HepG2 (cell line): ENCODE results near the gene RIF1. TPM values are rescaled to one million over a fixed set of nuclear protein-coding genes. Genes with fewer than 3 reads are reported as not detected.

Experiments
- ATAC-seq: fragments of 200-7000 bp; cut with Tn5 transposase; 3 replicates; pipeline ENCODE4 v1.9.1; 2020; ENCODE audit warnings: mild to moderate bottlenecking, moderate library complexity
- BruUV-seq: library from RNA; stranded (reverse); fragments of 400-500 nt; replicated peaks from 2 replicates; lab custom pipeline; 2021; lab: Mats Ljungman, UMichigan
- CTCF ChIA-PET: fragments of 300-600 bp; formaldehyde crosslinking; extraction: SDS; loops from one replicate; lab custom pipeline; 2021; ENCODE audit warnings: low total read pairs, inconsistent platforms, low intra/inter-chr PET ratio; lab: Yijun Ruan, JAX
- POLR2A ChIA-PET: fragments of 350-600 bp; sonication (Branson Sonifier 250); formaldehyde crosslinking; loops from one replicate; lab custom pipeline; 2020; ENCODE audit warnings: antibody characterized with exemption, inconsistent platforms; lab: Yijun Ruan, JAX
- DNase-seq: peaks from one replicate; pipeline ENCODE4 v3.0.0-alpha.2; 2015; ENCODE audit warnings: low spot score
- FAIRE-seq: peaks from 3 replicates; lab custom pipeline; 2011; peaks lifted over from hg19 to GRCh38; lab: Jason Lieb, UNC
- H2AFZ ChIP-seq: one replicate; pipeline ENCODE4 v1.6.1; 2011; ENCODE audit warnings: low read length, inconsistent platforms
- H3K27ac ChIP-seq: fragments of 300-600 bp; 3 replicates; pipeline ENCODE4 v1.8.0; 2011; ENCODE audit warnings: mixed run types, mild to moderate bottlenecking, mixed read lengths, low read length, inconsistent platforms; ENCODE audit not compliant: insufficient read depth; ENCODE audit errors: extremely low read length
- H3K27me3 ChIP-seq, 2 experiments: fragments of 200-600 bp in 1 of 2; 2 replicates in 1 of 2; 3 replicates in 1 of 2; pipeline versions ENCODE4 v1.6.0 to v1.8.0; 2011; ENCODE audit warnings: low read length in 2 of 2, mild to moderate bottlenecking in 2 of 2, moderate library complexity in 2 of 2, inconsistent platforms in 1 of 2; ENCODE audit not compliant: insufficient read depth in 2 of 2, control insufficient read depth in 1 of 2
- H3K36me3 ChIP-seq, 2 experiments: fragments of 200-600 bp in 1 of 2; replicated peaks in 1 of 2; 2 replicates in 1 of 2; 3 replicates in 1 of 2; pipeline versions ENCODE4 v1.5.1 to v1.8.0; 2011; ENCODE audit warnings: low read length in 2 of 2, inconsistent platforms in 1 of 2; ENCODE audit not compliant: insufficient read depth in 2 of 2, control insufficient read depth in 1 of 2
- H3K4me1 ChIP-seq: 2 replicates; pipeline ENCODE4 v1.5.1; 2012; ENCODE audit warnings: low read length, inconsistent platforms; ENCODE audit not compliant: insufficient read depth
- H3K4me2 ChIP-seq: 2 replicates; pipeline ENCODE4 v1.6.0; 2011; ENCODE audit warnings: low read depth, low read length, inconsistent platforms
- H3K4me3 ChIP-seq, 3 experiments: fragments of 200-600 bp in 1 of 3; sonication (generic), shearing (Covaris generic) in 1 of 3; replicated peaks in 1 of 3; 2 replicates each; pipeline ENCODE4 v1.5.1; 2011 to 2016; ENCODE audit warnings: low read length in 3 of 3, inconsistent platforms in 2 of 3, low read depth in 2 of 3, mild to moderate bottlenecking in 2 of 3, control low read depth in 1 of 3, mixed read lengths in 1 of 3; ENCODE audit not compliant: insufficient read depth in 1 of 3
- H3K79me2 ChIP-seq: one replicate; pipeline ENCODE4 v1.6.1; 2011; ENCODE audit warnings: low read length, inconsistent platforms; ENCODE audit not compliant: insufficient read depth
- H3K9ac ChIP-seq: 2 replicates; pipeline ENCODE4 v1.6.0; 2011; ENCODE audit warnings: mild to moderate bottlenecking, low read depth, low read length, inconsistent platforms; ENCODE audit not compliant: insufficient read depth
- H3K9me3 ChIP-seq: 2 replicates; pipeline ENCODE4 v1.5.1; 2012; ENCODE audit warnings: mild to moderate bottlenecking, low read length
- H4K20me1 ChIP-seq: 2 replicates; pipeline ENCODE4 v1.6.0; 2011; ENCODE audit warnings: inconsistent platforms, mild to moderate bottlenecking, low read length, moderate library complexity; ENCODE audit not compliant: insufficient read depth
- AGO1 ChIP-seq: fragments of 200-400 bp; formaldehyde crosslinking; IDR thresholded peaks from 2 replicates; pipeline ENCODE4 v1.6.1; 2017; ENCODE audit warnings: mild to moderate bottlenecking, low read depth, low read length, moderate library complexity; ENCODE audit not compliant: poor library complexity, severe bottlenecking
- ARID2 ChIP-seq: sonication (generic); formaldehyde crosslinking; IDR thresholded peaks from 2 replicates; pipeline ENCODE4 v1.8.1; 2022; ENCODE audit warnings: mild to moderate bottlenecking, missing genetic modification reagents, borderline replicate concordance
- FIP1L1 ChIP-seq: fragments of 200-400 bp; formaldehyde crosslinking; IDR thresholded peaks from 2 replicates; pipeline ENCODE4 v1.6.1; 2018; ENCODE audit warnings: low read depth, mild to moderate bottlenecking, low read length, moderate library complexity, borderline replicate concordance; ENCODE audit not compliant: insufficient read depth
- FOXA1 ChIP-seq, 2 experiments: fragments of 450-650 bp in 1 of 2; sonication (generic) in 1 of 2; formaldehyde crosslinking in 1 of 2; IDR thresholded peaks; 2 replicates each; pipeline versions ENCODE4 v1.4.0 to v1.6.1; 2016 to 2020; ENCODE audit warnings: missing genetic modification reagents in 1 of 2
- GMEB2 ChIP-seq: IDR thresholded peaks from 2 replicates; pipeline ENCODE4 v1.6.1; 2016; ENCODE audit warnings: missing biosample characterization, missing genetic modification reagents, low read depth
- HDAC1 ChIP-seq: sonication (generic); formaldehyde crosslinking; IDR thresholded peaks from 2 replicates; pipeline ENCODE4 v1.5.1; 2020; ENCODE audit warnings: mild to moderate bottlenecking, missing genetic modification reagents
- HMG20B ChIP-seq: conservative IDR thresholded peaks from 2 replicates; pipeline ENCODE4 v1.6.1; 2016; ENCODE audit warnings: missing genetic modification reagents, missing compliant biosample characterization
- HNRNPUL1 ChIP-seq: fragments of 200-400 bp; formaldehyde crosslinking; IDR thresholded peaks from 2 replicates; pipeline ENCODE4 v1.6.1; 2017; ENCODE audit warnings: low read depth, mild to moderate bottlenecking, low read length, moderate library complexity
- IKZF4 ChIP-seq: sonication (generic); formaldehyde crosslinking; IDR thresholded peaks from 2 replicates; pipeline ENCODE4 v1.5.1; 2020; ENCODE audit warnings: borderline replicate concordance, mild to moderate bottlenecking, low read depth, missing genetic modification reagents; ENCODE audit errors: not compliant biosample characterization
- KLF12 ChIP-seq: sonication (generic); formaldehyde crosslinking; IDR thresholded peaks from 2 replicates; pipeline ENCODE4 v1.4.0; 2020; ENCODE audit warnings: missing genetic modification reagents, borderline replicate concordance
- NFKBIZ ChIP-seq: IDR thresholded peaks from 2 replicates; pipeline ENCODE4 v1.6.1; 2018; ENCODE audit warnings: missing genetic modification reagents, missing compliant biosample characterization
- PAWR ChIP-seq: sonication (generic); formaldehyde crosslinking; IDR thresholded peaks from 2 replicates; pipeline ENCODE4 v1.4.0; 2020; ENCODE audit warnings: missing genetic modification reagents, mild to moderate bottlenecking, borderline replicate concordance
- PRPF4 ChIP-seq: fragments of 200-400 bp; formaldehyde crosslinking; IDR thresholded peaks from 2 replicates; pipeline ENCODE4 v1.6.1; 2016; ENCODE audit warnings: low read length, low read depth; ENCODE audit not compliant: poor library complexity, severe bottlenecking
- RARA ChIP-seq: IDR thresholded peaks from 2 replicates; pipeline ENCODE4 v1.6.1; 2016; ENCODE audit warnings: missing genetic modification reagents, missing compliant biosample characterization
- TFAP4 ChIP-seq: sonication (generic); IDR thresholded peaks from 2 replicates; pipeline ENCODE4 v1.6.1; 2016; ENCODE audit warnings: low read depth, borderline replicate concordance
- ZBTB7B ChIP-seq: sonication (generic); formaldehyde crosslinking; IDR thresholded peaks from 2 replicates; pipeline ENCODE4 v1.4.0; 2020; ENCODE audit warnings: missing genetic modification reagents
- ZNF713 ChIP-seq: sonication (generic); formaldehyde crosslinking; IDR thresholded peaks from 2 replicates; pipeline ENCODE4 v1.4.0; 2020; ENCODE audit warnings: mild to moderate bottlenecking, missing genetic modification reagents
- WGBS: methylation state at CpG from one replicate; pipeline ENCODE4 v1.1.6; 2017; ENCODE audit warnings: low lambda C conversion rate; 5-methylcytosine and 5-hydroxymethylcytosine counted together
- in situ Hi-C: cut with HindIII; loops from 2 replicates; pipeline ENCODE4 v1.10.0; 2017; ENCODE audit warnings: low pct_unique_long_range_greater_than_20kb; ENCODE audit not compliant: extremely low pct_ligation_motif_present
- intact Hi-C: fragments of 100-400 bp; cut with micrococcal nuclease; formaldehyde crosslinking; loops from one replicate; pipeline ENCODE4 v1.10.0; 2022; ENCODE audit not compliant: unreplicated experiment
- polyA plus RNA-seq, 8 experiments: library from polyadenylated mRNA; depleted of rRNA in 3 of 8; stranded (reverse) in 7 of 8; unstranded in 1 of 8; fragments of >200 nt; fragmentation: Illumina TruSeq in 4 of 8; extraction: Trizol in 4 of 8; gene quantifications; 2 replicates each; pipeline versions ENCODE4 v1.2.1 to v1.2.3, GENCODE V29; 2011 to 2016; ENCODE audit warnings: low read depth in 4 of 8, missing spikeins in 1 of 8, mixed read lengths in 1 of 8; ENCODE audit not compliant: insufficient read depth in 1 of 8
- total RNA-seq, 5 experiments: library from RNA; depleted of rRNA; stranded (reverse); fragments of >200 nt; fragmentation: Illumina TruSeq; extraction: Trizol; gene quantifications; 2 replicates each; pipeline ENCODE4 v1.2.3, GENCODE V29; 2016; ENCODE audit warnings: low read depth in 1 of 5

Gene RIF1
- total and polyA plus RNA-seq, 2 of the 13 experiments (the other 11 are each of a cell fraction or from before 2014, with no cell fraction given): 12.1 to 73.6 TPM

- no peak for TF ChIP-seq HNRNPUL1
- TF ChIP-seq FIP1L1: no peak
- no peak for TF ChIP-seq TFAP4
- TF ChIP-seq NFKBIZ (CRISPR knock-in tag): no peak
- no peak for TF ChIP-seq PRPF4
- TF ChIP-seq ARID2 (CRISPR knock-in tag): no peak
- TF ChIP-seq HDAC1 (CRISPR knock-in tag): no peak
- TF ChIP-seq ZBTB7B (CRISPR knock-in tag): no peak
- no peak for TF ChIP-seq RARA
- no peak for TF ChIP-seq KLF12 (CRISPR knock-in tag)
- TF ChIP-seq, all 625 proteins: peak for 0
These were observed 96.5 kb downstream of the RIF1 start (continued) for GRCh38 chr2:151506170-151506569.

- in situ Hi-C loops: no loop called here
- no peak overlapping the region for H3K9ac ChIP-seq
- no peaks in the 10 kb centered on the region for H3K36me3 ChIP-seq
- DNase-seq (no peak), ATAC-seq (peak; percentile 37; the same call in 2 of the 3 replicates), FAIRE-seq (no peak)
- TF ChIP-seq GMEB2 (CRISPR knock-in tag) (no peak), IKZF4 (CRISPR knock-in tag) (no peak), AGO1 (no peak), ZNF713 (CRISPR knock-in tag) (no peak), HMG20B (CRISPR knock-in tag) (no peak), FOXA1 (IDR thresholded peaks at IDR 0.05) (no peak), FOXA1 (CRISPR knock-in tag; IDR thresholded peaks at IDR 0.05) (no peak), PAWR (no peak)
- H3K27ac ChIP-seq: no peak overlapping the region
- H3K27me3 ChIP-seq: no peaks in the 10 kb centered on the region
- 92% methylated on average over 2 of the region's 3 CpGs for WGBS
- ChIA-PET CTCF (no interaction called here), POLR2A (no interaction called here)
- no peak overlapping the region for H3K4me2 ChIP-seq
- H2AFZ ChIP-seq: no peak overlapping the region
- H3K4me3 ChIP-seq: no peak overlapping the region
- intact Hi-C loops: no loop called here
- H3K79me2 ChIP-seq: no peaks in the 10 kb centered on the region
- H4K20me1 ChIP-seq: no peaks in the 10 kb centered on the region
- no peaks in the 10 kb centered on the region for H3K4me1 ChIP-seq
- no TSS peak for BruUV-seq
- no peaks in the 10 kb centered on the region for H3K9me3 ChIP-seq
These were observed 98.8 kb downstream of the RIF1 start for GRCh38 chr2:151508519-151508918.
